ENCODE data around the gene PASK.

PASK gene

DNA sequence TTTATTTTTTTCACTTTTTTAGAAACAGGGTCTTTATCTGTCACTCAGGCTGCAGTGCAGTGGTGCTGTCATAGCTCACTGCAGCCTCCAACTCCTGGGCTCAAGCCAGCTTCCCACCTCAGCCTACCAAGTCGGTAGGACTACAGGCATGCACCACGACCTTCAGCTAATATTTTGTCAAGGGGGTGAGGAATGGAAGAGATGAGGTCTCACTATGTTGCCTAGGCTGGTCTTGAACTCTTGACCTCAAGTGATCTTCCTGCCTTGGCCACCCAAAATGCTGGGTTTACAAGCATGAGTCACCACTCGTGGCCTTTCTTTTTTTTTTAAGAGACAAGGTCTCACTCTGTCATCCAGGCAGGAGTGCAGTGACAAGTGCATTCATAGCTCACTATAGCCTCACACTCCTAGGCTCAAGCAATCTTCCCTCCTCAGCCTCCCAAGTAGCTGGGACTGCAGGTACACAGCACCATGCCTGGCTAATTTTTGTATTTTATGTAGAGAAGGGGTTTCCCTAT is 14.4 kb upstream of the PASK start:
- no peak overlapping the region for H3K4me3 ChIP-seq (ENCODE audit: low read depth, low read length)
- TF ChIP-seq, protein P1, sequence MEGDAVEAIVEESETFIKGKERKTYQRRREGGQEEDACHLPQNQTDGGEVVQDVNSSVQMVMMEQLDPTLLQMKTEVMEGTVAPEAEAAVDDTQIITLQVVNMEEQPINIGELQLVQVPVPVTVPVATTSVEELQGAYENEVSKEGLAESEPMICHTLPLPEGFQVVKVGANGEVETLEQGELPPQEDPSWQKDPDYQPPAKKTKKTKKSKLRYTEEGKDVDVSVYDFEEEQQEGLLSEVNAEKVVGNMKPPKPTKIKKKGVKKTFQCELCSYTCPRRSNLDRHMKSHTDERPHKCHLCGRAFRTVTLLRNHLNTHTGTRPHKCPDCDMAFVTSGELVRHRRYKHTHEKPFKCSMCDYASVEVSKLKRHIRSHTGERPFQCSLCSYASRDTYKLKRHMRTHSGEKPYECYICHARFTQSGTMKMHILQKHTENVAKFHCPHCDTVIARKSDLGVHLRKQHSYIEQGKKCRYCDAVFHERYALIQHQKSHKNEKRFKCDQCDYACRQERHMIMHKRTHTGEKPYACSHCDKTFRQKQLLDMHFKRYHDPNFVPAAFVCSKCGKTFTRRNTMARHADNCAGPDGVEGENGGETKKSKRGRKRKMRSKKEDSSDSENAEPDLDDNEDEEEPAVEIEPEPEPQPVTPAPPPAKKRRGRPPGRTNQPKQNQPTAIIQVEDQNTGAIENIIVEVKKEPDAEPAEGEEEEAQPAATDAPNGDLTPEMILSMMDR (IDR thresholded peaks at IDR 0.05; ENCODE audit: control insufficient read depth, extremely low read depth, insufficient read depth) = no peak
- DNase-seq (ENCODE audit: low read depth) = no peak

DNA sequence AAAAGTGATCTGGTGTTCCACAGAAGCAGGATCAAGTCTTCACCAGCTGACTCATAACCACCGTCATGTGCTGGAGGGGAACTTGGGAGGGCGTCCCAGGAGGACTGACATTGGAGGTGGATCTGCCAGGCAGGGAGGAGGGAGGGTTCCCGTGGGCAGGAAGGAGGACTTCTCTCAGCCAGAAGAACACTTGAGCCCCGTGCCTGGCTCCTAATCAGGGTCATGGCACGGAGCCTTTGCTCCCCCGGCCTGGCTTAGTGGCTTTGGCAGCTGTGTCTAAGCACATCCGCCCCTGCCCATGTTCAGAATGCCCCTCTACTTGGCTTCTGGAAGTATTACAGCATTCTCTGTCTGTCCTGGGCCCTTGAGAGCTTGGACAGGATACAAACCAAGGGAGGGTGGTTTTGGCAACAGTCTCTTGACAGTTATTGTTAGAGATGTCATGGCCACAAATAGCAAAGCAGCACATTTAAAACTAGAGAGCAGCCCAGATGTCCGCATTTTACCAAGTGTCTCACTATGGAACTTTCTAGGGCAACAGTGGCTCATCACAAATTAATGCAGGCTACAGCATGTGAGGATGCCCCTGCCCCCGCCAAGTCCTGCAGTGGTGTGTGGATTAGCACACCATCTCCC is 12.5 kb upstream of the PASK start:
- no peak overlapping the region for H3K4me3 ChIP-seq (ENCODE audit: low read depth, low read length)
- no peak for DNase-seq (ENCODE audit: low read depth)
- TF ChIP-seq, protein P1 (IDR thresholded peaks at IDR 0.05; ENCODE audit: control insufficient read depth, extremely low read depth, insufficient read depth) = no peak

DNA sequence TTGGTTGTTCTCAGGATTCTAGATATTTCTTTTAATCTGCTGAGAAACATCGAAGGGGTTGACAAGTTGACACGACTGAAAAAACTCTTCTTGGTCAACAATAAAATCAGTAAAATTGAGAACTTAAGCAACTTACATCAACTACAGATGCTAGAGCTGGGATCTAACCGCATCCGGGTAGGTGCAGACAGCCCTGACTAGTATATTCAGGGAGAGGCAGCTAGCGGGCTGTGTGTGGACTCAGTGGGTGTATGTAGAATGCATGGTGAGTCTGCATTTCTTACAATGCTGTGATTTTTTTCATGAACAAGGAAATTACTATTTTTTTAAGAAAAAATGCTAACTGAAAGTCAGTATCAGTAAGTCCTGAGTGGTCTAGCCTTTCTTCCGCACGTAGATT is 11.0 kb upstream of the PASK start:
- TF ChIP-seq, protein P1 (IDR thresholded peaks at IDR 0.05; ENCODE audit: control insufficient read depth, extremely low read depth, insufficient read depth) = no peak
- no peak for DNase-seq (ENCODE audit: low read depth)
- no peak overlapping the region for H3K4me3 ChIP-seq (ENCODE audit: low read depth, low read length)

DNA sequence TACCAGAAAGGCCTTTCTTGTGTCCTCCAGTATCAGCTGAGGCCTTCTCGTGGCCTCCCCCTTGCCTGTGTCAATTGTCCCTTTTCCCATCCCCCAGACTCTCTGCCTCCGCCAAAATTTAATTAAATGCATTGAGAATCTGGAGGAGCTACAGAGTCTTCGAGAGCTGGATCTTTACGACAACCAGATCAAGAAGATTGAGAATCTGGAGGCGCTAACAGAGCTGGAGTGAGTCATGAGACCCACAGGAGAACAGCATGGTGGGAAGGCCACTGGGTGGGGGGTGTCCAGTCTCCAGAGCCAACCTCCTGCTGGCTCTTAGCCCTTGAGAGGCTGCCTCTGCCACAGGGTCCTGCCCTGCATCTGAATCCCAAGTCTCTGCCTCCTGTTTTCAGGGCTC is 9.8 kb upstream of the PASK start:
- DNase-seq (ENCODE audit: low read depth) = no peak
- TF ChIP-seq, protein P1 (IDR thresholded peaks at IDR 0.05; ENCODE audit: control insufficient read depth, extremely low read depth, insufficient read depth) = no peak

DNA sequence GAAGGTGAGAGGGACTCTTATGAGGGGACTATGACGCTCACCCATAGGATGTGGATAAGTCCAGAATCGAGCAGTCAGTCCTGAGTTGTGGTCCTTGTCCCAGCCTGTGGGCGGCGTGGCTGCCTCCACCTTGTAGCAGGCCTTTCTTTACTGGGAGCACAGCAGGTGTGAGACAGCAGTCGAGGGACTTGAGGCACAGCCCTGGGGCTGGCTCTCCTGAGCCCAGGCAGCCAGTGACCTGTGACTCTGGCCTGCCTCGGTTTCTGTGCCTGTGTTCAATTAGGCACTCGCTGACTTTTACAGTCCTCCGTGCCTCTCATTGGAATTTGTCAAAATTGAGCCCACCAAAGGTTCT is 9.3 kb upstream of the PASK start:
- TF ChIP-seq, protein P1 (IDR thresholded peaks at IDR 0.05; ENCODE audit: control insufficient read depth, extremely low read depth, insufficient read depth) = no peak
- no peak overlapping the region for H3K4me3 ChIP-seq (ENCODE audit: low read depth, low read length)
- no peak for DNase-seq (ENCODE audit: low read depth)

More for the DNA sequence above, 9.8 kb upstream of the PASK start:
- no peak overlapping the region for H3K4me3 ChIP-seq (ENCODE audit: low read depth, low read length)

DNA sequence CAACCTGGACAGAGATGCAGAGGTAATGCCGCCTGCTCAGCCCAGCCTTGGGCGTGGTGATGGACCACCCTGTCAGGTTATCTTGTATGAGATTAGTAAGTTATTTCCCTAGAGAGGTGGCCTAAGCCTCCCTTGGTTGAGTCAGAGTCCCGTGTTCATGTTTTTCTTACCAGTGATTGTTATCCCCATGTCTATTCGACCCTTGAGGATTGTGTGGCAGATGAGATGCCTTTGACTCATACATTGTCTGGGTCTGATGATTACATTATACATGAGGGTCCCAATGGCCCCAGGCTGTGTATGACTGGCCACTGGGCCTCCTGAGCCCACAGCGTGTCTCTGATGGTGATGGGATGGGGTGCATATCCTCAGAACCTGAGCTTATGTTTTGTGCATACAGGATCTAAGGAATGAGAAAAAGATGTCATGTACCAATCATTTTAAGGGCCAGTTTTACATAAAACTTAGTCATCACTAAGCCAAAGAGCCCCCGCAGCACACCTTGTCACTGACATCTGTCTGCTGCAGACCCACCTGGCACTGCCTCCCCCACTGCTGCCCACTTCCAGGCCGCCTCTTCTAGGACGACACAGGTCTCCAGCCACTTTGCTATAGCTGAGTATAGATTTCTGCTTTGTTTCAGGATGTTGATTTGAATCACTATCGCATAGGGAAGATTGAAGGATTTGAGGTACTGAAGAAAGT is 8.7 kb upstream of the PASK start:
- H3K4me3 ChIP-seq (ENCODE audit: low read depth, low read length) = no peak overlapping the region
- DNase-seq (ENCODE audit: low read depth) = no peak
- TF ChIP-seq, protein P1 (IDR thresholded peaks at IDR 0.05; ENCODE audit: control insufficient read depth, extremely low read depth, insufficient read depth) = no peak
